GM18909 (cell line): ENCODE data around the gene S100A1.

ENCODE experiments used
- ATAC-seq: cut with Tn5 transposase; IDR thresholded peaks from one replicate; pipeline ENCODE4 v1.9.1; 2021; ENCODE audit warnings: mild to moderate bottlenecking; ENCODE audit not compliant: unreplicated experiment, poor library complexity

S100A1 gene

GRCh38 chr1:153609585-153609907, 18.7 kb upstream of the S100A1 start:
- ATAC-seq: no peak

- ATAC-seq: no peak
Measured at GRCh38 chr1:153610334-153610733, 17.9 kb upstream of the S100A1 start.

- ATAC-seq: no peak
Measured at GRCh38 chr1:153610811-153611301, 17.4 kb upstream of the S100A1 start.

GRCh38 chr1:153611356-153611755, 16.9 kb upstream of the S100A1 start:
- no peak for ATAC-seq

GRCh38 chr1:153612111-153612754, 16.0 kb upstream of the S100A1 start:
- ATAC-seq: no peak

GRCh38 chr1:153612755-153613331, 15.4 kb upstream of the S100A1 start, which contains the start of gene S100A16:
Gene S100A16 (minus strand): TSS chr1:153613137. CDS start chr1:153608151, 4,986 bp downstream.
- no peak for ATAC-seq

- ATAC-seq: no peak
Measured at GRCh38 chr1:153613406-153613805, 14.8 kb upstream of the S100A1 start.

- ATAC-seq: no peak
Measured at GRCh38 chr1:153614189-153614900, 13.9 kb upstream of the S100A1 start.

- ATAC-seq: no peak
Measured at GRCh38 chr1:153614906-153615305, 13.3 kb upstream of the S100A1 start.

GRCh38 chr1:153615406-153615805, 12.8 kb upstream of the S100A1 start:
- no peak for ATAC-seq

GRCh38 chr1:153616144-153616916, 11.9 kb upstream of the S100A1 start, which contains the start of gene S100A14:
Gene S100A14 (minus strand): TSS chr1:153616325. CDS start chr1:153615858, 467 bp downstream.
- no peak for ATAC-seq

GRCh38 chr1:153616917-153617311, 11.3 kb upstream of the S100A1 start:
- ATAC-seq: no peak

GRCh38 chr1:153617663-153618062, 10.6 kb upstream of the S100A1 start:
- peak; percentile 72 for ATAC-seq

GRCh38 chr1:153619171-153619570, 9.1 kb upstream of the S100A1 start:
- no peak for ATAC-seq

- ATAC-seq: no peak
Measured at GRCh38 chr1:153623101-153623500, 5.1 kb upstream of the S100A1 start.

- no peak for ATAC-seq
Measured at GRCh38 chr1:153624965-153625611, 3.1 kb upstream of the S100A1 start.

GRCh38 chr1:153626477-153626903, 1.7 kb upstream of the S100A1 start:
- no peak for ATAC-seq

- ATAC-seq: no peak
Measured at GRCh38 chr1:153626904-153627714, 1.1 kb upstream of the S100A1 start, which contains the start of gene S100A13. Gene S100A13 (minus strand): TSS chr1:153627505. CDS start chr1:153626472, 1,033 bp downstream.

- no peak for ATAC-seq
Measured at GRCh38 chr1:153628638-153629342, 556 bp downstream of the S100A1 start.
